IPS-15b (cell line): ENCODE measurements around the gene OR8G1.
"Not testable (repeated sequence)": the region's sequence is repeated elsewhere in the genome, so short reads cannot be mapped to it uniquely, and the experiment has no call there.

Source experiments
- H3K27me3 ChIP-seq: one replicate; pipeline ENCODE4 v1.6.1; 2013; ENCODE audit warnings: low read length; ENCODE audit not compliant: control insufficient read depth, insufficient read depth
- H3K36me3 ChIP-seq: one replicate; pipeline ENCODE4 v1.6.1; 2013; ENCODE audit warnings: low read length; ENCODE audit not compliant: control insufficient read depth, insufficient read depth
- H3K4me1 ChIP-seq: one replicate; pipeline ENCODE4 v1.6.1; 2013; ENCODE audit warnings: mild to moderate bottlenecking, low read length; ENCODE audit not compliant: control insufficient read depth, insufficient read depth
- H3K4me3 ChIP-seq: one replicate; pipeline ENCODE4 v1.5.1; 2013; ENCODE audit warnings: low read depth, low read length
- H3K9ac ChIP-seq: one replicate; pipeline ENCODE4 v1.6.1; 2013; ENCODE audit warnings: low read depth, mild to moderate bottlenecking, low read length
- H3K9me3 ChIP-seq: one replicate; pipeline ENCODE4 v1.6.1; 2013; ENCODE audit warnings: mild to moderate bottlenecking, low read length; ENCODE audit not compliant: control insufficient read depth, insufficient read depth

Gene OR8G1

GRCh38 chr11:124256076-124256475 lies 15.2 kb downstream of the OR8G1 start, which contains the start of gene OR8G5:
Gene OR8G5, plus strand, starts transcription at chr11:124256376. Its CDS starts 8,556 bp downstream, at chr11:124264932.
- H3K36me3 ChIP-seq, result no peaks in the 10 kb centered on the region
- H3K9me3 ChIP-seq, result no peaks in the 10 kb centered on the region
- H3K9ac ChIP-seq, result no peak within 1 kb of the TSS
- H3K27me3 ChIP-seq, result no peaks in the 10 kb centered on the region
- no peak within 1 kb of the TSS for H3K4me3 ChIP-seq
- H3K4me1 ChIP-seq, result no peaks in the 10 kb centered on the region

DNA sequence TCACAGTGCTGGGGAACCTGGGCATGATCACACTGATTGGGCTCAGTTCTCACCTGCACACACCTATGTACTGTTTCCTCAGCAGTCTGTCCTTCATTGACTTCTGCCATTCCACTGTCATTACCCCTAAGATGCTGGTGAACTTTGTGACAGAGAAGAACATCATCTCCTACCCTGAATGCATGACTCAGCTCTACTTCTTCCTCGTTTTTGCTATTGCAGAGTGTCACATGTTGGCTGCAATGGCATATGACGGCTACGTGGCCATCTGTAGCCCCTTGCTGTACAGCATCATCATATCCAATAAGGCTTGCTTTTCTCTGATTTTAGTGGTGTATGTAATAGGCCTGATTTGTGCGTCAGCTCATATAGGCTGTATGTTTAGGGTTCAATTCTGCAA lies 24.1 kb downstream of the OR8G1 start:
- H3K27me3 ChIP-seq, H3K9me3 ChIP-seq, H3K9ac ChIP-seq, H3K36me3 ChIP-seq, H3K4me1 ChIP-seq, H3K4me3 ChIP-seq: not testable (repeated sequence)

GRCh38 chr11:124270886-124271285 lies 30.0 kb downstream of the OR8G1 start:
- H3K9me3 ChIP-seq, H3K9ac ChIP-seq, H3K36me3 ChIP-seq, H3K4me3 ChIP-seq, H3K27me3 ChIP-seq: not testable (repeated sequence)
- H3K4me1 ChIP-seq, result peaks cover 11% of the 10 kb centered on the region

GRCh38 chr11:124274000-124274399 lies 33.1 kb downstream of the OR8G1 start:
- Histone ChIP-seq H3K36me3 (no peaks in the 10 kb centered on the region), H3K9ac (no peak overlapping the region), H3K27me3 (no peaks in the 10 kb centered on the region), H3K4me3 (no peak overlapping the region), H3K4me1 (peaks cover 11% of the 10 kb centered on the region), H3K9me3 (no peaks in the 10 kb centered on the region)

GRCh38 chr11:124276081-124276480 lies 35.2 kb downstream of the OR8G1 start:
- H3K4me3 ChIP-seq, result no peak overlapping the region
- no peak overlapping the region for H3K9ac ChIP-seq
- peaks cover 11% of the 10 kb centered on the region for H3K4me1 ChIP-seq
- H3K36me3 ChIP-seq, result no peaks in the 10 kb centered on the region
- no peaks in the 10 kb centered on the region for H3K9me3 ChIP-seq
- no peaks in the 10 kb centered on the region for H3K27me3 ChIP-seq

- Histone ChIP-seq H3K36me3 (no peaks in the 10 kb centered on the region), H3K4me1 (peaks cover 11% of the 10 kb centered on the region)
Observed at GRCh38 chr11:124277207-124277606, 36.3 kb downstream of the OR8G1 start.

GRCh38 chr11:124277804-124278203 lies 36.9 kb downstream of the OR8G1 start:
- Histone ChIP-seq H3K9ac (no peak overlapping the region), H3K4me1 (peaks cover 11% of the 10 kb centered on the region), H3K36me3 (no peaks in the 10 kb centered on the region), H3K27me3 (no peaks in the 10 kb centered on the region), H3K4me3 (no peak overlapping the region), H3K9me3 (no peaks in the 10 kb centered on the region)

More at GRCh38 chr11:124277207-124277606, 36.3 kb downstream of the OR8G1 start:
- Histone ChIP-seq H3K9ac (no peak overlapping the region), H3K27me3 (no peaks in the 10 kb centered on the region), H3K9me3 (no peaks in the 10 kb centered on the region), H3K4me3 (no peak overlapping the region)

- Histone ChIP-seq H3K9me3 (no peaks in the 10 kb centered on the region), H3K9ac (no peak overlapping the region), H3K27me3 (no peaks in the 10 kb centered on the region), H3K4me3 (no peak overlapping the region), H3K36me3 (no peaks in the 10 kb centered on the region), H3K4me1 (peaks cover 11% of the 10 kb centered on the region)
Observed at GRCh38 chr11:124278261-124278660, 37.4 kb downstream of the OR8G1 start.

DNA sequence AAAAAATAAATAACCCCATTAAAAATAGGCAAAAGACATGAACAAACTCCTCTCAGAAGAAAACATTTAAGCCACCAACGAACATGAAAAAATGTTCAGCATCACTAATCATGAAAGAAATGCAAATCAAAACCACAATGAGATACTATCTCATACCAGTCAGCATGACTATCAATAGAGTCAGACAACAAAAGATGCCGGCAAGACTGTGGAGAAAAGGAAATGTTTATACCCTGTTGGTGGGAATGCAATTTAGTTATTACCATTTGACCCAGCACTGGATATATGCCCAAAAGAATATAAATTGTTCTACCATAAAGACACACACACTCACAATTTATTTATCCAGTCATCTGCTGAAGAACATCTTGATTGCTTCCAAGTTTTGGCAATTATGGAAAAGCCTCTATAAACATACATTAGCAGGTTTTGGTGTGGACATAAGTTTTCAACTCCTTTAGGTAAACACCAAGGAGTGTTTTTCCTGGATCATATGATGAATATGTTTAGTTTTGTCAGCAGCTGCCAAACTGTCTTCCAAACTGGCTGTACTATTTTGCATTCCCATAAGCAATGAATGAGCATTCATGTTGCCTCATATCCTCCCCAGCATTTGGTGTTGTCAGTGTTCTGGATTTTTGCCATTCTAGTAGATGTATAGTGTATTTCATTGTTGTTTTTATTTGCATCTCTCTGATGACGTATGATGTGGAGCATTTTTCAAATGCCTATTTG lies 44.9 kb downstream of the OR8G1 start:
- no peak overlapping the region for H3K9ac ChIP-seq
- no peaks in the 10 kb centered on the region for H3K4me1 ChIP-seq
- H3K4me3 ChIP-seq, result no peak overlapping the region
- no peaks in the 10 kb centered on the region for H3K9me3 ChIP-seq
- no peaks in the 10 kb centered on the region for H3K36me3 ChIP-seq
- no peaks in the 10 kb centered on the region for H3K27me3 ChIP-seq

DNA sequence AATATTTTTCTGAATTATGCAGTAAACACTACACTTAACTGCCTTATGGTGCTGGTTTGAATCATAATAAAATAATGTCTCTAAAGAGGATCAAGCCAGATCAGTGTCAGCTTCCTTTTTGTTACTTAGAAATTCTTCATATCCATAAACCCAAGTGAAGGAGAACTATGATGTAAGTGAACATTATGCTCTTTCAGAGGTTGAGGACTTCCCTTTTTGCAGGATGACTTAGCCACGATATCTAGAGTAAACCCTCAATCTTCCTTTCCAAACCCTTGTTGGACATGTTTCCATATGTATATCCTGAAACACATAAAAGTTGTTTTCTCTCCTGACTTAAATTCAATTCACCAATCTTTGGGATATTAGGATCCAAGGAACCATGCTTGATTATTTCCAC lies 53.8 kb downstream of the OR8G1 start:
- H3K4me3 ChIP-seq, result no peak overlapping the region
- H3K9ac ChIP-seq, result no peak overlapping the region
- H3K36me3 ChIP-seq, result no peaks in the 10 kb centered on the region
- no peaks in the 10 kb centered on the region for H3K9me3 ChIP-seq
- H3K4me1 ChIP-seq, result no peaks in the 10 kb centered on the region
- H3K27me3 ChIP-seq, result no peaks in the 10 kb centered on the region

DNA sequence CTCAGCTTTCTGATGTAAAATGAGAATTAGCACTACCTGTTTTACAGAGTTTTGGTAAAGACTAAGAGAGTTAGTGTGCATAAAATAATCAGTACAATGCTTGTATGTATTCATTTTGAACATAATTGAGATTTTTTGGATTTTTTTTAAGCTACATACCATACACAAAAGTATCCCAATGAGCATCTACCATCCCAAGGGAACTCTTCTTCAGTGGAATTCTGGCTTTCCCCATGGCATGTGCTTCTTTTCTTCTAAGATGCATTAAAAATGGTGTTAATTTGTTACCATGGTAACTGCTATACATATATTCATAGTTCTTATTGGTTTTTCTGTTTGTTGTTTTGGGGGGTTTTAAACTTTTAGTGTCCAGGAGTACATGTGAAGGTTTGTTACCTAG lies 55.1 kb downstream of the OR8G1 start:
- Histone ChIP-seq H3K9ac (no peak overlapping the region), H3K27me3 (no peaks in the 10 kb centered on the region), H3K4me3 (no peak overlapping the region), H3K9me3 (no peaks in the 10 kb centered on the region), H3K4me1 (no peaks in the 10 kb centered on the region), H3K36me3 (no peaks in the 10 kb centered on the region)

GRCh38 chr11:124297921-124298320 lies 57.0 kb downstream of the OR8G1 start:
- no peaks in the 10 kb centered on the region for H3K27me3 ChIP-seq
- H3K4me1 ChIP-seq, result peaks cover 12% of the 10 kb centered on the region
- H3K9ac ChIP-seq, result no peak overlapping the region
- no peak overlapping the region for H3K4me3 ChIP-seq
- no peaks in the 10 kb centered on the region for H3K9me3 ChIP-seq
- H3K36me3 ChIP-seq, result no peaks in the 10 kb centered on the region
